ENCODE results near the gene TSPAN13.

DNA sequence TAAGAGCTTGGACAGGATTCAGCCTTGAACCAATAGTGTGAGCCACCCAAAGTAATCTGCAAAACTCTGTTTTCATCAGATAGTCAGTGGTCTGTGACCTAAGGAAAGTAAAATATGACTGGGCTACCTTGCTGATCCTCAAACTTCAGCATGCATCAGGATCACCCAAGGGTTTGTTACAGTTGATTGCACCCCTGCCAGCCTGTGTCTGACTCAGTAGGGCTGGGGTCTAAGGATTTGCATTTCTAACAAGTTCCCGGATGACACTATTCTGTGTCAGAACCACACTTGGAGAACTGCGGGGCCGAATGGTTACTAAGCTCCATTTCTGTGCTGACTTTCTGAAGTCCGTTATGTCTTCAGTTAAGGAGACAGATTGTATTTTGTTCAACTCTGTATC lies 40.6 kb upstream of the TSPAN13 start:
- TF ChIP-seq EZH2phosphoT487 (IDR thresholded peaks at IDR 0.05; ENCODE audit: borderline replicate concordance, low read length) = no peak
- TF ChIP-seq, protein P1, sequence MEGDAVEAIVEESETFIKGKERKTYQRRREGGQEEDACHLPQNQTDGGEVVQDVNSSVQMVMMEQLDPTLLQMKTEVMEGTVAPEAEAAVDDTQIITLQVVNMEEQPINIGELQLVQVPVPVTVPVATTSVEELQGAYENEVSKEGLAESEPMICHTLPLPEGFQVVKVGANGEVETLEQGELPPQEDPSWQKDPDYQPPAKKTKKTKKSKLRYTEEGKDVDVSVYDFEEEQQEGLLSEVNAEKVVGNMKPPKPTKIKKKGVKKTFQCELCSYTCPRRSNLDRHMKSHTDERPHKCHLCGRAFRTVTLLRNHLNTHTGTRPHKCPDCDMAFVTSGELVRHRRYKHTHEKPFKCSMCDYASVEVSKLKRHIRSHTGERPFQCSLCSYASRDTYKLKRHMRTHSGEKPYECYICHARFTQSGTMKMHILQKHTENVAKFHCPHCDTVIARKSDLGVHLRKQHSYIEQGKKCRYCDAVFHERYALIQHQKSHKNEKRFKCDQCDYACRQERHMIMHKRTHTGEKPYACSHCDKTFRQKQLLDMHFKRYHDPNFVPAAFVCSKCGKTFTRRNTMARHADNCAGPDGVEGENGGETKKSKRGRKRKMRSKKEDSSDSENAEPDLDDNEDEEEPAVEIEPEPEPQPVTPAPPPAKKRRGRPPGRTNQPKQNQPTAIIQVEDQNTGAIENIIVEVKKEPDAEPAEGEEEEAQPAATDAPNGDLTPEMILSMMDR (IDR thresholded peaks at IDR 0.05; ENCODE audit: low read depth, low read length, poor library complexity, severe bottlenecking) = no peak

Measured in DOHH2 (cell line).